ENCODE results near the gene CSNK2B. TPM values are rescaled to one million over a fixed set of nuclear protein-coding genes. Genes with fewer than 3 reads are reported as not detected.
A peak's percentile ranks its signal among the peaks of the same experiment; 100 is the strongest.

The CSNK2B gene
- total RNA-seq, 2 donors from 2014 or later = 155 to 171 TPM

GRCh38 chr6:31711233-31711632, 45.4 kb downstream of the CSNK2B start:
- peaks cover 7% of the 10 kb centered on the region for H3K4me1 ChIP-seq (ENCODE audit: control insufficient read depth, insufficient read depth, low read length)
- no peaks in the 10 kb centered on the region for H3K9me3 ChIP-seq (ENCODE audit: control insufficient read depth, low read length)
- no peak overlapping the region for H3K27ac ChIP-seq (ENCODE audit: low read depth, low read length)
- H3K36me3 Mint-ChIP-seq (ENCODE audit: low read depth) = no peaks in the 10 kb centered on the region
- no peak for TF ChIP-seq CTCF (conservative IDR thresholded peaks at IDR 0.05)
- no peak overlapping the region for H3K9ac ChIP-seq (ENCODE audit: extremely low read depth, low read length, poor library complexity, severe bottlenecking)
- 87% methylated on average over 4 to 8 of the region's 8 CpGs for WGBS, 2 experiments (ENCODE audit: insufficient coverage in 1 of 2, insufficient read length in 1 of 2)
- no peaks in the 10 kb centered on the region for H3K9me3 Mint-ChIP-seq
- DNase-seq = no peak
- peaks cover 30% of the 10 kb centered on the region for H3K4me1 Mint-ChIP-seq
- H3K27me3 Mint-ChIP-seq (ENCODE audit: insufficient read depth) = peaks cover 2% of the 10 kb centered on the region
- no peak overlapping the region for H3K4me3 ChIP-seq (ENCODE audit: low read length)
- no peak overlapping the region for H3K27ac Mint-ChIP-seq
- no peaks in the 10 kb centered on the region for H3K27me3 ChIP-seq (ENCODE audit: control insufficient read depth, insufficient read depth, low read length, poor library complexity, severe bottlenecking)
- H3K4me3 Mint-ChIP-seq = no peak overlapping the region
- H3K36me3 ChIP-seq (ENCODE audit: control insufficient read depth, insufficient read depth, low read length) = no peaks in the 10 kb centered on the region

GRCh38 chr6:31712296-31712695, 46.4 kb downstream of the CSNK2B start:
- Mint-ChIP-seq H3K9me3 (no peaks in the 10 kb centered on the region), H3K27me3 (ENCODE audit: insufficient read depth) (no peaks in the 10 kb centered on the region), H3K27ac (no peak overlapping the region), H3K4me3 (no peak overlapping the region), H3K4me1 (peaks cover 32% of the 10 kb centered on the region), H3K36me3 (ENCODE audit: low read depth) (no peaks in the 10 kb centered on the region)
- Histone ChIP-seq H3K36me3 (ENCODE audit: control insufficient read depth, insufficient read depth, low read length) (no peaks in the 10 kb centered on the region), H3K27ac (ENCODE audit: low read depth, low read length) (no peak overlapping the region), H3K9ac (ENCODE audit: extremely low read depth, low read length, poor library complexity, severe bottlenecking) (no peak overlapping the region), H3K9me3 (ENCODE audit: control insufficient read depth, low read length) (no peaks in the 10 kb centered on the region), H3K4me1 (ENCODE audit: control insufficient read depth, insufficient read depth, low read length) (peaks cover 7% of the 10 kb centered on the region), H3K27me3 (ENCODE audit: control insufficient read depth, insufficient read depth, low read length, poor library complexity, severe bottlenecking) (no peaks in the 10 kb centered on the region), H3K4me3 (ENCODE audit: low read length) (no peak overlapping the region)
- peak; percentile 47 for DNase-seq
- no peak for TF ChIP-seq CTCF (conservative IDR thresholded peaks at IDR 0.05)
- WGBS, 2 experiments (ENCODE audit: insufficient coverage in 1 of 2, insufficient read length in 1 of 2) = 96 to 98% methylated on average over 7 to 8 of the region's 8 CpGs

GRCh38 chr6:31713465-31713864, 47.6 kb downstream of the CSNK2B start:
- Histone ChIP-seq H3K27ac (ENCODE audit: low read depth, low read length) (peak overlapping the region; percentile 67), H3K4me3 (ENCODE audit: low read length) (no peak overlapping the region), H3K9ac (ENCODE audit: extremely low read depth, low read length, poor library complexity, severe bottlenecking) (peak overlapping the region; percentile 18), H3K9me3 (ENCODE audit: control insufficient read depth, low read length) (no peaks in the 10 kb centered on the region), H3K4me1 (ENCODE audit: control insufficient read depth, insufficient read depth, low read length) (peaks cover 7% of the 10 kb centered on the region), H3K27me3 (ENCODE audit: control insufficient read depth, insufficient read depth, low read length, poor library complexity, severe bottlenecking) (no peaks in the 10 kb centered on the region), H3K36me3 (ENCODE audit: control insufficient read depth, insufficient read depth, low read length) (no peaks in the 10 kb centered on the region)
- H3K27me3 Mint-ChIP-seq (ENCODE audit: insufficient read depth) = no peaks in the 10 kb centered on the region
- no peaks in the 10 kb centered on the region for H3K9me3 Mint-ChIP-seq
- peak overlapping the region; percentile 95 for H3K27ac Mint-ChIP-seq
- H3K4me1 Mint-ChIP-seq = peaks cover 41% of the 10 kb centered on the region
- DNase-seq = no peak
- WGBS, 2 experiments (ENCODE audit: insufficient coverage in 1 of 2, insufficient read length in 1 of 2) = 60 to 75% methylated on average over 2 to 4 of the region's 4 CpGs
- no peak for TF ChIP-seq CTCF (conservative IDR thresholded peaks at IDR 0.05)
- no peaks in the 10 kb centered on the region for H3K36me3 Mint-ChIP-seq (ENCODE audit: low read depth)
- peak overlapping the region; percentile 14 for H3K4me3 Mint-ChIP-seq

All from endodermal cell (in vitro differentiated cells).